Activated CD4-positive, CD25-positive, alpha-beta regulatory T cell (primary cell): Measurements from ENCODE around the gene ZSWIM4.

Experiments
- DNase-seq, 4 experiments: peaks; one replicate each; lab custom pipeline; 2025; lab: John Stamatoyannopoulos, UW

The ZSWIM4 gene

GRCh38 chr19:13835791-13836723, 40.8 kb downstream of the ZSWIM4 start:
- DNase-seq: no peak

GRCh38 chr19:13838435-13839129, 43.3 kb downstream of the ZSWIM4 start:
- DNase-seq: no peak

GRCh38 chr19:13839130-13839937, 44.1 kb downstream of the ZSWIM4 start:
- DNase-seq: peak; percentile 51 to 74 (median 64)

GRCh38 chr19:13839938-13840304, 44.7 kb downstream of the ZSWIM4 start:
- peak in 1 of 4 experiments; percentile 54 for DNase-seq

GRCh38 chr19:13840305-13841085, 45.3 kb downstream of the ZSWIM4 start:
- DNase-seq: no peak

- no peak for DNase-seq
Observed at GRCh38 chr19:13841086-13841961, 46.1 kb downstream of the ZSWIM4 start.

- DNase-seq: no peak
Observed at GRCh38 chr19:13841962-13842290, 46.7 kb downstream of the ZSWIM4 start.

- DNase-seq: peak; percentile 36 to 49 (median 48)
Observed at GRCh38 chr19:13842291-13843103, 47.3 kb downstream of the ZSWIM4 start.

- no peak for DNase-seq
Observed at GRCh38 chr19:13843104-13843921, 48.1 kb downstream of the ZSWIM4 start.

GRCh38 chr19:13844130-13844631, 48.9 kb downstream of the ZSWIM4 start:
- no peak for DNase-seq

GRCh38 chr19:13846557-13847406, 51.5 kb downstream of the ZSWIM4 start:
- DNase-seq: peak; percentile 78 to 92 (median 83)

GRCh38 chr19:13847407-13848339, 52.4 kb downstream of the ZSWIM4 start:
- peak; percentile 42 to 68 (median 60) for DNase-seq

- DNase-seq: no peak
Observed at GRCh38 chr19:13848340-13848677, 53.1 kb downstream of the ZSWIM4 start.

GRCh38 chr19:13848798-13849676, 53.8 kb downstream of the ZSWIM4 start:
- DNase-seq: no peak
